Activated CD4-positive, alpha-beta T cell treated with anti-CD3 and anti-CD28 coated beads for 24 hours (primary cell): Measurements from ENCODE around the gene ROBO1.
"Not testable (repeated sequence)": the region's sequence is repeated elsewhere in the genome, so short reads cannot be mapped to it uniquely, and the experiment has no call there.

Experiments used
- DNase-seq, 2 donors: peaks; one replicate each; pipeline ENCODE4 v3.0.0-alpha.2; 2020; ENCODE audit warnings: low read depth in 2 of 2

ROBO1 gene

DNA sequence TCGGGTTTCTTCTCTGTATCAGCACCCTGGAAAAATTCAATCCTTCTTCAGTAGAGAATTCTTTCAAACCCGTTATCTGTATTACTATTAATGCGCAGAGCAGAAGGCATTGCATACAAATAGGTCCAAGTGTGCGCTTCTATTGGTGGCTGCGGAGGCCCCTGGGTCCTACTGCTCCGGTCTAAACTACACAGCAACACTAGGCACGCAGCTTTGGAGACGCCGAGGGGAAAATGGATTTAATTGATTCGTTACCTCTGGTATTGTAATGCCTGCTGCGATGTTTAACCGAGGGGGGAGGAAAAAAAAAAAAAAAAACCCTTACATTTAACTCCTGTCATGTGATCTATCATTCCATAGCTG is at the start of gene ROBO1:
TSS of gene ROBO1 (minus strand) at position 94 of the 363 bp plus-strand sequence.
- no peak for DNase-seq

DNA sequence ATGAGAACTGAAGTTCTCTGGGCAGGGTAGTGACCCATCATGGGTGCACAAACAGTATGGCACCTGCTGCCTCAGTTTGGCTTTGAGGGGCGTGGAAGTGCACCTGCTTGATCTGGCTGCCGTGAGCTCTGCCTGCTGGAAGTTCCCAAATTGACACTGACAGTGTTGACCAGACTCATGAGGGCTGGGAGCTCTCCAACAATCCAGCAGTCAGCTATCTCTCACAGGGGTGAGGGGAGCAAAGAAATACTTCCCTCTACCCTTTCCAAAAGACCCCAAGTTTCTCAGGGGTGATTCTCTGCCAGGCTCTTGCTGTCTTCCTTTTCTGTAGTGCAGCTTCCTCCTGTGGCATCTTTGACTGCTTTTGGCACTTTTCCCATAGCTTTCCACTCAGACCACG is 49.4 kb upstream of the ROBO1 start:
- no peak for DNase-seq

DNA sequence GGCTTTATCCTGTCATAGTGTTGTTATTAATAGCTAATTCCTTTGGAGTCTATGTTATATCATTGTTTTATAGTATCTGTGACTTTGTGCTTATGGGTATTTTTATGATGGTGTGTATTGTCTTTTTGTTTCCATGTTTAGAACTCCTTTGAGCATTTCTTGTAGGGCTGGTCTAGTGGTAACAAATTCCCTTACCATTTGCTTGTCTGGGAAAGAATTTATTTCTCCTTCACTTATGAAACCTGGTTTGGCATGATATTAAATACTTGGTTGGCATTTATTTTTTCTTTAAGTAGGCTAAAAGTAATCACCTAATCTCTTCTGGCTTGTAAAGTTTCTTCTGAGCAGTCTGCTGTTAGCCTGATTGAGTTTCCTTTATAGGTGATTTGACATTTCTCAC is 47.7 kb upstream of the ROBO1 start:
- no peak for DNase-seq

DNA sequence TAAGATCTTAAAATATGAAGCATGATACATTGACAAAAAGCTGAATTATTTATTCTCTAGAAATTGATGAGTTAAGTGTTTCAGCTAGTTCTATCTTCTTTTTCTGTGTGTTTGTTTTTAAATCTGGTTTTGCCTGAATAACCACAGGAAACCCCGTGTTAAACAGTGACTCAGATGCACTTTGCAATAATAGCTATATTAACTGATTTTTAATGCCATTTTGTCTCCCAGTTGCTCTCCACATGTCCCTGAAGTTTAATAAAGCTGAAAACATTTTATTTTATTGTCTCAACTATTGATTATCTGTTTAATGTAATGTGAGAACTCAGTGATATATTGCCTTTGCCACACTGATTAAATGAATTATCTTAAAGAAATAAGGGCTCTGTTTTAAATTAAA is 42.8 kb upstream of the ROBO1 start:
- DNase-seq = no peak

DNA sequence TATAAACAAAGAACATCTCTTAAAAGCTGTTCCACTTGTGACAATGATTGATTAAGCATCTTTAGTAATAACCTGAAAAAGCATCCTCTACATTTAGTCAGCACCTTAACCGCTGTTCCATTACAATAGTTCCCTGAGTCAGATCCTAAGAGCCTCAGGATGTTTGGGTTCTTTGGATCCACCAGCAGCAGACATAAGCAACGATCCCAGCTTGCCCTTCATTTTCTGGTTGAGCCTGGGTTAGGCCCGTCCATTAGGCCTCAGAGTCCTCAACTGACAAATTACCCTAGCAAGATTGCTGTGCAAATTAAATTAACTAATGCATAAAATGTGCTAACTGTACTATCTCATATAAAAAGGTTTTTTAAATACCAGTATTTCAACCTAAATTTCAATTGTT is 42.3 kb upstream of the ROBO1 start:
- no peak for DNase-seq

DNA sequence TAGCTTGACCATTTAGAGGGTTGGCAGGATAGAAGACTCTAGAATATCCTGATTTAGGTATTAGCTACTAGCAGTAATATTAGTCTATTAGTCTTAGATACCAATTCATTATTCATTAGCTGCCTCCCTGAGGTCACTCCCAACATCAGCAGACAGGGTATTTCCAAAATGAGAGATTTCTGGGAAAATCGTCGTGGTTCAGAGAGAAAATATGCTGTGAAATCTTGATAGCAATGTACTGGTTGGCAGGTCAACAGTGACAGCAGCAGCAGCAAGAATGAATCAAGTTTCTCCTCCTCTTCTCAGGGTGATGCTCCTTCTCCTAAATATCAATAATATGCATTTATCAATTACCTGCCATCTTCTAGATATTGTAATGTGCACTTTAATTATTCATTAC is 41.3 kb upstream of the ROBO1 start:
- no peak for DNase-seq

DNA sequence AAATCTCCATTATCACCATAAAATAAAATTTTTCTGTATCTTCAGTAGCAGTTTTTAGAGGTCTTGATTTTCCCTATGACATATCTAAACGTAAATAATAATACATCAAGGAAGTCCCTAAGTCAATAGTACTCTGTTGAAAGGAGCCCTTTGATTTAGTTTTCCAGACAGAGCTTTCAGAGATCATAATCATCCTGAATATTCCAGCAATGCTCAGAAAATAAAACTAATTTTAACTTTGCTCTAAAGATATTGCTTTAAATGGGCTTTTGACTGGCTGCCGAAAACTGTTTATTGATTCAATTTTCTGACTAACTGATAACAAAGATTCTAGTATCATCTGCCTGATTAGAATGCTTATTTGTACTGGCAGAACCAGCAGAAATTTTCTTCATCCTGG is 40.7 kb upstream of the ROBO1 start:
- no peak for DNase-seq

DNA sequence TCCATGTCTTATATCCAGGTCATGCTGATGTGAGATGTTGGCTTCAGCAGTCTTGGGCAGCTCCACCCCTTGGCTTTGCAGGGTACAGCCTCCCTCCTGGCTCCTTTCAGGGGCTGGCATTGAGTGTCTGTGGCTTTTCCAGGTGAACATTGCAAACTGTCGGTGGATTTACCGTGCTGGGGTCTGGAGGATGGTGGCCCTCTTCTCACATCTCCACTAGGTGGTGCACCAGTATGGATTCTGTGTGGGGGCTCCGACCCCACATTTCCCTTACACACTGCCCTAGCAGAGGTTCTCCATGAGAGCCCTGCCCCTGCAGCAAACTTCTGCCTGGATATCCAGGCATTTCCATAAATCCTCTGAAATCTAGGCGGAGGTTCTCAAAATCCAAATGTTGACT is 22.4 kb upstream of the ROBO1 start:
- DNase-seq = not testable (repeated sequence)

DNA sequence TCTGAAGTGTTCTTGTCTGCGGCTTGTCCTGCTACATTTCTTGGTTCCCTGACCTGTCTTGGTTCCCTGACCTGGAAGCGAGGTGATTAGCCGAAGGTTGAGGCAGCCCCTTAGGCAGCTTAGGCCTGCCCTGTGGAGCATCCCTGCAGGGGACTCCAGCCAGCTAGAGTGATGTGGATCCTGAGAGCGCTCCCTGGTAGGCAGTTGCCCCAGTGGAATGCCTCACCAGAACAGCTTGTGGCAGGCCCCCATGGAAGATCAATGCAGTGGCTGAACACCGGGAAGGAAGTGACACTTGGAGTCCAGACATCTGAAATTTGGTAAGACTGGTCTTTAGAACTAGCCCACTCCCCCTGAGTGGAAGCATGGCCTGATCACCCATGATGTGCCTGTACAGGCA is 5.5 kb upstream of the ROBO1 start:
- DNase-seq = no peak

DNA sequence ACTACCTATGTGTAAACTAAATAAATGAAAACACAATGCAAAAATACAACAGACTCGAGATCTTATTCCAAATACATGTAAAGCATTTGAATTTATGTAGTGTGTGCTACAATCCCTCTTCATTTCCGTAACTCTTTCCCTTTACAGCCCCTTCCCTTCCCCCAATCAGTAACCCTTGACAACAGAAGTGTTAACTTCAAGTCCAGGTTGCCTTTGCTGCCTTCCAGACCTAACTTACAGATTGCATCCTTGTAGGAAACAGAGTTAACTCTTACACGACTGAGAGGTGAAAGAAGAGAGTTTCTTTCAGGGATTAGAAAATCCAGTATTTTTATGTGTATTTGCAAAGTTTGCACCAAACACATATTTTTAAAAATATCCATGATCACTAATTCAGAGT is 1.4 kb upstream of the ROBO1 start:
- no peak for DNase-seq

DNA sequence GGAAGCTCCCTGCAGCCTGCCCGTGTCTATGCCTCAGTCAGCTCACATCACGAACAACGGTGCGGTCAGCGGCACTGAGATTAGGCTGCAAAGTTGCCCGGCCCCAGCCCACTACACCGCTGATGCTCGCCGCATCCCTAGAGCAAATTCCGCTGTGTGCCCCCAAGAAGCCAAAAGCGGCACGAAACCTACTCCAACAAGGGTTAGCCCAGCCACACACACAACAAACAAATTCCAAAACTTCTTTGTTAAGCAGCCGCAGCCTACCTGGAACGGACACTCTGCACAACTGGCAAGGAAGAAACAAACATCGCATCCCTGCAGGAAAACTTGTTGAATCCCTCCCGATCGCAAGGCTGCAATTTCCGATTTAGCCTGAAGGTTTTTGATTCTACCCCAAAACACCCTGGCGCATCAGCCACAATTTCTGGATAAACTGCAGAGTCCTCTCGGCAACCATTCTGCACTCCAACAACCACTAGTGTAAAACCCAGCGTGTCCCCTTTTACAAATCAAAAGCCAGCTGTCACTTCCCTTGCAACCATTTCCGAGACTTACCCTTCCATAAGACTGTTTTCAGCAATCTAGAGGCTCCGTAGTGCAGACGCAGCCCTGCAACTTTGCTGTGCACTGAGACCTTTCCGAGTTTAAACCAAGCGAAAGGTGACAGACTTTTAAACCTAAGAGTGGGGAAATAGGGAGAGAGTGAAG is 449 bp downstream of the ROBO1 start:
- no peak for DNase-seq

DNA sequence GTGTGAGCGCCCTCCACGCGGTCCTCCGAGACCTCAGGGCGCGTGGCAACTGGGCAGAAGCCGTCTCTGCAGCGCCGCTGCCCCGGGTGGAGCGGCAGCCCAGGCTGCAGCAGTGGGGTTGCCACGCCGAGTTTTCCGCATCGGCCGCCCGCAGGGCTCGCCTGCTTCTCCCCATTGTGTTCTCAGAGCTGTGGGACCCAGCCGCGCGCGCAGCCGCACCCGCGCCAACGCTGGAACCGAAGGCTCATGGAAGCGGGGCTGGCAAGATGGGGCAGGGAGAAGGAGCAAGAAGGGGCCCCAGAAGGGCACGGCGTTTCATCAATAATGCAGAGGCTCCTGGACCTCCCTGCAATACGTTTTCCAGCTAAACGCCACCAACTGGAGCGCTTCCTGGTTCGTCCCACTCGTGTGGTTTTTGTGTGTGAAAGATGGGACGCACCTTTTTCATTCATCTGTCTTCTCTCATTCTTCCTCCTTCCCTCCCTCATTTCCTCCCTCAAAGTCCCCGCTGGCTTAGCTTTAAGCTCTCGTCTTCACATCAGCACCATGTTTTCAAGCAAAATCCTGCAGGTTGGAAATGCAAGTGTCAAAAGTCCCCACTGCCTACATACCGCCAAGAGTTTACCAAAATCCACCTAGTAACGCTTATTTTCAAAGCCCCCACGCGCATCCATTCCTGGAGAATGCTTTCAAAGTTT is 1.2 kb downstream of the ROBO1 start:
- no peak for DNase-seq

DNA sequence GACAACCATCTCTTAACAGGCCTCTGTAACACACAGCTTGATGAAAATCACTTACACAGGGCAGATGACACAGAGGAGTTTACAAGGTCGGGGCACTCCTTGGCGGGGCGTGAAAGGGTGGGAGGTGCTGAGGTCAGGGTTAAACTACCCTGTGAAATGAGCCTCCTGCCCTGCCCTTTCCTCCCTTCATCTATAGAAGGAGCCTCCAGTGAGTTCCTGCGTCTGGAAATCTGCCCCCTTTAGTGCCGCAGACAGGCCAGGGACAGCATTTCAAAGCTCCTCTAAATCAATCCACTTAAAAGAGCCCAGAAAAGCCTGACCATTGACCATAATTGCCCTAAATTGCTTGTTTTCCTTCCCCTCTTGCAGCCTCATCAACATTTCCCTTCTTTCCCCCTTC is 1.9 kb downstream of the ROBO1 start:
- DNase-seq = no peak

DNA sequence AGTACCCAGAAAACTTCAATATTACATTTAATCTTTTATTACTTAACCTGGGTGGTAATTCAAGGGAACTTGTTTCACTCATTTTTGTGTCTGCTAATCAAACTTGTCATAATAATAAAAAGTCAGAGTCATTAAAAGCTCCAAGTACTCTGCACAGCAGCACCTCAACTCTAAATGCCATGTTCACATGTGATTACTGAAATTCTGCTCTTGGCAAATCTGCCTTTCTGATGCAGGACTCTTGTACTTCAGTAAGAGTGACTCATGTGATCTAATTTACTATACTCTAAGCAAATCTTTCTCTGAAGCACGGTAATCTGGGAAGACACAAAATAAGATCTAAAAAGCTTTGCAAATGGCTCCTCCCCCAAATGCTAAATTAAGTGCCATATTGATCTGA is 6.4 kb downstream of the ROBO1 start:
- DNase-seq = no peak

DNA sequence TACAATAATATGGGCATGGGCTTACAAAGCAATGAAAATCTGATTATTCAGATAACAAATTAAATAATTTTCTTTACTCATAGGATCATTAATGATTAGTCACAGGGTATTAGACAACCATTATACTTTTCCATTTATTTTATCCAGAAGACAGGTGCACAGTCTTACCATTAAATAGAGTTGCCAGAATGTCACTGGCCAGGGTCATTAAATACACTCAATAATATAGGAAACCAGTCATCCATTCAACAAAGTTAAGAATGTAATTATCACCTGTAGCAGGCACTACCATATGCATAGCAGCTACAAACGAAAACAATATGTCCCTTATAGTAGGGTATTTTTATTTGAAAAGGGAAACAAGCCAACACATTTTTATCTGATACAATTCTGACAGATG is 16.1 kb downstream of the ROBO1 start:
- DNase-seq = no peak

DNA sequence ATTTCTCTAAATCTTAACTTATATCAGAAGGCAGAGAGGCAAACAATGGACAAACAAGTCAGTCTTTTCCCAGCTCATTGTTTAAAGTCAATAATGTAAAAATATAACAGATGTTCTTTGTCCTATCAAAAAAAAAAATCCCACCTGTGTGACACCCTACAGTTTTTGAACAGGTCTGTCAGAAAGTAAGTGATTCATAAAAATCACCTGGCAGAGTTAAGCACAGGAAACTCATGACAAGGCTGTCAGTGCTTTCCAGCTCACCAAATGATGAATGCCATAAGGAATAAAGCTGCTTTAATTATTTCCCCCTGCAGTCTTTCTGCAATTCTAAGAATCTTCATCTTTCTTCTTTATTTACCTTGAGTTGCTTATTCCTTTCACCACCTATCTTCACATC is 30.3 kb downstream of the ROBO1 start:
- DNase-seq = no peak

DNA sequence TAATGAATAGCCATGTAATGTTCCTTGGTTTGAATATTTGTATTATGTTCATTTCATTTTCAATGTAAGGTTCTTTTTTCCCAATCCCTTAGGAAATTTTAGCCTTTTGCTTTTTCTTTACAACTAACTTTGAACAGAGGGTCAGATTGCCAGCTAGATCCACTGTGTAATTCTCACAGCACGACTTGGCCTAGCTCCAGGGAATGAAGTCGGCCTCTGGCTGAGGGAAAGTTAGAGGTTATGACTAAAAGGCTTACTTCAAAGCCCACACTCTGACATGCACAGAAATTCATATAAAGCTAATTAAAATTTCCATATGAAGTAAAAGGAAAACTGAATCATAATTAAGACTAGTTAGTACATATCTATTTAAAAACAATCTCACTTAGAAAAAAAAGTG is 38.7 kb downstream of the ROBO1 start:
- no peak for DNase-seq

DNA sequence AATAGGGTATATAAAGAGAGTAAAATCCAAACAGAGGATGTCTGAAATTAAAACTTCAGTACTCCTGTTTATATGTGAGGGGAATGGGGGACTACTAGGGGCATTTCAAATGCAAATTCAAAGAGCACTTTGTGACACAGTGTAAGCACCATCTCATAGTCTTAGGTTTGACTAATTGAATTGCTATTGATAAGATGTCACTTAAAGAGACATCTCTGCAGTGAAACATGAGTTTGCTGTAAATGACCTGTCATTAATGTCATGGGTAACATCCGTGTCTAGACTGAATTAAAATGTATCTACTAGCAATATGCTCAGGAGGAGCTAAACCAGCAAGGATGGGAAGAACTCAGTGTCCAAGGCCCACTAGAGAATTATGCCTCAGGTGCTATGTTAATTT is 41.0 kb downstream of the ROBO1 start:
- DNase-seq = no peak

DNA sequence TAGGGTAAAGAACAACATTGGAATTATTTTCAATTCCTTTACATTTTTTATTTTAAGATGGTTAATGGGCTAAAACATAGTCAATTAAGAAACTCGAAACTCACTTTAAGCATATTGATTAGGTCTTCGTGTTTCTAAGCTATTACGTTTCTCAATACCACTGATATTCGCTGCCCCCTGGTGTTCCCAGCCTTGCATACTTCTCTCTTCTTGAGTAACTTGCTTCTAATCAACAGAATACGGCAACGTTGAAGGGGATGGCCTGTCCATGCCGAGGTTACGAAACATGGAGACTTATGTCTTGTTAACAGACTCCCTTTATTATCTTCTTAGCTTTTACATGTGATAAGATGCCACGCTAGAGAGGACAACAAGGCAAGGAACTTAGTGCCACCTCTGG is 43.6 kb downstream of the ROBO1 start:
- DNase-seq = no peak

DNA sequence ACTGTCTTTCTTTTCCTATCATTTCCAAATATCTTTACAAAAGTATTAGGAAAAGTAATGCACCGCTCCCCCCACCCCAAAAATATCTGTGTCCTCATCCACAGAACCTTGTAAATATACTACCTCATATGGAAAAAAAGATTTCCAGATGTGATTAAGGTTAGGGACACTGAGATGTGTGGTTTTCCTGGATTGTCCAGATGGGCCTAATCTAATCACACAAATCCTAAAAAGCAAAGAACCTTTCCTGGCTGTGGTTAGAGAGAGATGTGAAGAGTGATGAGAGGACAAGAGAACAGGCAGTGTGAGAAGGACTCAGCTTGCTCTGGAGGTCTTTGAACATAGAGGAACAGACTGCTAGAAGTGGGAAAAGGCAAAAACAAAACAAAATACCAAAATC is 77.7 kb downstream of the ROBO1 start:
- no peak for DNase-seq

DNA sequence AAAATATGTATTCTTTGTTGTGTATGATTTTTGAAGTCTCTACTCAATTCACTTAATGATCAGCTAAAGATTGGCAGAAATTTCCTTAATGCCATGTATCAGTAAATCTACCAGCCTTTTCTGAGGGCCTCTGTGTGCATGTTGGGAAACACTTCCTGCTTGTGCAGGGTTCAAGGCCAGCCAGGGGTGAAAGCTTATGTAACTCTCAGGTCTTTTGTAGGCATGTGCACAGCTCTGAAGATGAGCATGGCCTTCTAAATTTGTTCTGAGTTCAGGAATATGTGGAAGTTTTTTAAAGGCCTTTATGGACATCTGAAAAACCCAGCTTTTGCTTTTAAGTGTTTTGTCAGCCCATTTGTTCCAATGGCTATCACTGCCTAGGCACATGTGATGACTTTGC is 82.7 kb downstream of the ROBO1 start:
- no peak for DNase-seq

DNA sequence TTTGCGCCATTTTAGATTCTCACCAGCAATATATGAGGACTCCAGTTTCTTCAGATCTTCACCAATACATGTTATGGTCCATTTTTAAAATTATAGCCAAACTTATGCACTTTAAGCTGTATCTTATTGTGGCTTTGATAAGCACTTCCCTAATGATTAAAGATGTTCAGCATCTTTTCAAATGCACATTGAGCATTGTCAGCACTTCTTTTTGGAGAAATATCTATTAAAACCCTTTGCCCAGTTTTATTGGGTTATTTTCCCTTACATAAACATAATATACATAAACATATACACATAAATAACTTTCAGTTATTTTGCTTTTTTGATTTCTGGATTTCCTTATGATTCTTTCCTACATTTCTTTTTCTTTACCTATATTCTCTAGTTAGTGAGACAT is 83.8 kb downstream of the ROBO1 start:
- DNase-seq = no peak

DNA sequence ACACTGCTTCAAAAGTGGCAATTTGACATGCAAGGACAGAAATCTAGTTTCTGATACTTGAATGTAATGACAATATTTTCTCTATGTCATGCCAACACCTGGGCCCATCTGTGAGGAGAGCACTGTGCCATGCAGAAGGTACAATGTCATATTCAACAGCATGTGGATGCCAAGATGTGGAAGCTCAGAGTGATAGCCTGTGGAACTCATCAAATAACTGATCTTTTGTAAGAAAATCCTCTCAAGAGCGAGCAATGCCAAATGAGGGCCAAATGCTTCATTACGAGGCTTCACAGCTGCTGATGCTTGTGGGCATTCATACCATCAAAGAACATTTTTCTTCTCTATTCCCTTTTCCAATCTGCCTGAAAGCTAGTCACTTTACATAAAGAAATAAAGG is 95.1 kb downstream of the ROBO1 start:
- no peak for DNase-seq

DNA sequence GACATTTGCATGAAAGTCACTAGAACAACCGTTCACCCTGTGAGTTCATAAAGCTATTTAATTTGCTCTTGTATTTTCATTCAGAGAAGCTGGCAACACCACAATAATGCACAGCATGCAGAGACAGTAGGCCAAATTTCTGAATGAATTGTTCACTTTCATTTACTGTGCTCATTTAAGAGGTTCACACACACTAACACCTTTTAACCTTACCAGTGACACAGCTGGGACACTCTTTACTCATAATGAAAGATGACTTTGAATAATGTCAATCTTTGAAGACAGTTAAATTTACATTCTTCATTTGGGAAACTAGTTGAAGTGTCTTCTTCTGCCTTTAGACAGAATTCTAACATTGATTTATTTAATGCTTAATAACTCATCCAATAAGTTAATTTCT is 95.7 kb downstream of the ROBO1 start:
- DNase-seq = no peak
